ENCODE results near the gene CERS3.

- no peak for TF ChIP-seq CTCF (IDR thresholded peaks at IDR 0.05)
- no peak for TF ChIP-seq POLR2AphosphoS5 (IDR thresholded peaks at IDR 0.05; ENCODE audit: insufficient read depth in 1 of 2, low read depth in 1 of 2)
- TF ChIP-seq POLR2A (IDR thresholded peaks at IDR 0.05): no peak
Observed at GRCh38 chr15:100373120-100373896, 155.4 kb downstream of the CERS3 start.

Data from vagina (tissue), 2 donors.